Germinal center (tissue), 1 donor: ENCODE results near the gene BCAS1.

Experiments used
- DNase-seq: peaks from one replicate; pipeline ENCODE4 v3.0.0; 2012; ENCODE audit warnings: mixed read lengths, low spot score

Gene BCAS1

DNA sequence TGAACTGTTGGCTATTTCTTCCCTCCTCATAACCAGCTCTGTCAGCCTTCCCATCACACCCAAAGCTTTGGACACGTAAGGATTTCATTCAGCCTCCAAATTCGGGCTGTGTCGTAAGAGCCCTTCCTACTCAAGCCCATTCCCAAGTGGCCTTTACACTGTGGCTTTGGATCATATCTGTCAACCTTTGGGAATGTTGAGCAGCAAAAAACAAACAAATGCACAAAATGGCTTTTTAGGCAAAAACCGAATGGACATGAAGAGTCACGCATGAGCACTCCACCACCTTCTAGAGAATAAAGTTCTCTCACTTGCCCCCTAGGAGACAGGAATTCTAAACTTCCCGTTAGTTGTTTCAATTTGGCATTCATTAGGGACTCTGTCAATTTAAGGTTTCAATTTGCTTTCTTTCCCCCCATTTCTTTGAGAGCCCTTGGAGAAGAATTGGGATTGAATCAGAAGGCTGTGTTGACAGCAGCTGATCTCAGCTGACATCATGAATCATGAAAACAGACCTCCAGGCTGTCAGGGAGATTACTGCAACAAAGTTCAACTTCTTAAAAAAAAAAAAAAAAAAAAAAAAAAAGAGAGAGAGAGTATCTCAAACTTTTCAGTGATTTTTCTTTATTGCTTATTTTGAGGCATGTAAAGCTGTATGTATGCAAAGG is 110.3 kb downstream of the BCAS1 start:
- DNase-seq, result no peak

DNA sequence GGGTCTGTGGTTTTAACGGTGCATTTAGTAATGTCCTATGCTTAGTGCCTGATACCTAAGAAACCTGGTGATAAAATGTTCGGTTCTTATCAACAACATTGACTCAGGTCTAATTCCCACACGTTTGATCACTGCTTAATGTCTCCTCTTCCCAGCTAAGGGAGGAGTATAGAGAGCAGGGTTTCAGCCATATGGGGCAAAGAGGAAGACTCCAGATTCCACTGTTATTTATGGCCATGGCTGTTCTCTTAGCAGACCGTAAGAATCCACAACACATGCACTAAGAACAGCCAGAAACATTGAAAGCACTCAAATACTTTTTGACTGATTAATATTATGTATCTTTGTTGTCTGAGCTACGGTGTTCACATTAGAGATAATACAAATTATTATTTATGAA is 112.1 kb downstream of the BCAS1 start:
- DNase-seq, result no peak

DNA sequence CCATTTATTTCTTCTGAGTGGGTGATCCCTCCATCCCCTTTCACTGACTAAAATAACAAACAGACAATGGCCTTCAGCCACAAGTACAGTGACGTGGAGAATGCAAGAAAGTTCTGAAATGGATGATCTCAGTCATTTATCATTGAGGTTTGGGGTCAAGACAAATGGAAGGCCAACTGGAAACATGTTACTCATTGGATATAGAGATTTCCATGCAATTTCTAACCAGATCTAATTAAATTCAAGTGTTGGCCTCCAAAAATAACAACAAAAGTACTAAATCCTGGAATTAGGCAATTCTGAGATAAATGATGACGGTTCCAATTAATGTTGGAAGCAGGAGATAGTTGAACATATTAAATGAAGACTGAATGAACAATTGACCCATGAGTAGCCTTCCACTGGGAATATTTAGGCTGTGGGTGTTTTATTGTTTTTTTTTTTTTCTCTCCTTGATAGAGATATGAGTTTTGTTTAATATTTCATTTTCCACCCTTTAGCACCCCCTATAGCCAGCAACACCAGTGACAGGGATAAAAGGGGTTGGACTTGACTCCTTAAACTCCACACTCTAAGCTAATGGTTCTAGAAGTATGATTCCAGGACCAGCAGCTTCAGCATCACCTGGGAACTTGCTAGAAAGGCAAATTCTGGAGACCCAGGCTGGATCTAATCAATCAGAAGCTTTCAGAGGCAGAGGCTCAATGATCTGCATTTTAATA is 112.8 kb downstream of the BCAS1 start:
- DNase-seq, result no peak

DNA sequence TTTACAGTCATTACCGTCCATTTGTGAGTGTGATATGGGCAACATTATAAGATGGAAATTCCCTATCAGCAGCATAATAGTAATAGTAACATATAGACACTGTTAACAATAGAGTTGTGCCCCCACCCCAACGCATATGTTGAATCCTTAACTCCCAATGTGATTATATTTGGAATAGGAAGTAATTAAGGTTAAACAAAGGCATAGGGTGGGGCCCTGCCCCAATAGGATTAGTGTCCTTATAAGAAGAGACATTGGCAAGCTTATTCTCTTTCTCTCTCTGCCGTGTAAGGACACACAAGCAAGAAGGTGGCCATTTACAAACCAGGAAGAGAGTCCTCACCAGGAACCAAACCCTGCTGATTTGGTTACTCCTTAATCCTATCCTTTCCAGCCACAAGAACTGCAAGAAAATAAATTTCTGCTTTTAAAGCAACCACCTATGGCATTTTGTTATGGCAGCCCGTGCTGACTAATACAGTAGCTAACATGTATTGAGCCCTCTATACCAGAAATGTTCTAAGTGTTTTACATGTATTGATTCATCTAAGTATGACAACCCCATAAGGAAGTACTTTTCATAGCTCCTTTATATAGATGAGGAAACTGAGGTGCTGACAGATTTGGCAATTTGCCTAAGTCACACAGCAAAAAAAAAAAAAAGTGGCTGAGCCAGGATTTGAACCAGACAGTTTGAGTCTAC is 114.2 kb downstream of the BCAS1 start:
- DNase-seq, result no peak

DNA sequence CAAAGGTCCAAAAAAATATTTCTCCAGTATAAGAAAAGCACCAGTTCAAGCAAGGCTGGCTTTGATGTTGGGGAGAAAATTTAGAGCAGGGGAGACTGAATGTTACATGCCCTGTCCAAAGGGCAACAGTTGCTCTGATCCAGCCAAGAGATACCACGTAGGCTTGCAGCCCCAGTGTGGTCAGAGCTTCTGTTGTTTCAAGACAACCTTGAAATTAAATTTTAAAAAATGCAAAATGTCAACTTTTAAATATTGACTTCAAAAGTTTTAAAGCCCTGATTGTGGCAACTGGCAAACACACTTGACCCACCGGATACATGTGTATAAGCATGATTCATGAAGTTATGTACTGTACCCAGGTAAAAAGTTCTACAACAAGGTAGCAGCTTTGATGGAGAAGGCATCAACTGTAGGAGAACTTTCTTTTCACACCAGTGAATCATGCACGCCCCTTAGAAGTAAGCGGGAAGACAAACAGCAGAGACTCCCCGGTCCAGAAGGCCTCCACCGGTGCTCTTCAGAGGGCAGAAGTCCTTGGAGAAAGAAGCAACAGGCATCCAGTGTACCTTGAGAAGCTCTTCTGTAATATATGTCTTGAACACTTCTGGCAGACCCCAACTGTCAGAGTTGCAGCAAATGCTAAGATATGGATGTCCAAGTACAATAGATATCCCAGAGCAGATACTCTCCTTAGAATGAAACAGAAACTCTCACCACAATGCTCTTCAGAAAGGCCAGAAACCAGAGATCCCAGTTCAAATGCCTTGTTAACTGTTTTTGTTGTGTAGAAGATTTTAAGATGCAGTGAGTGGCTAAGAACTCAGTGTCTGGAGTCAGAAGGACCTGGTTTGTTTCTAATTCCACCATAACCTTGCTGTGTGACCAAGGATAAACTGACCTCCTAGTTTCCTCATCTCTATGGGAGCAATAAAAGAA is 115.4 kb downstream of the BCAS1 start:
- DNase-seq, result no peak

DNA sequence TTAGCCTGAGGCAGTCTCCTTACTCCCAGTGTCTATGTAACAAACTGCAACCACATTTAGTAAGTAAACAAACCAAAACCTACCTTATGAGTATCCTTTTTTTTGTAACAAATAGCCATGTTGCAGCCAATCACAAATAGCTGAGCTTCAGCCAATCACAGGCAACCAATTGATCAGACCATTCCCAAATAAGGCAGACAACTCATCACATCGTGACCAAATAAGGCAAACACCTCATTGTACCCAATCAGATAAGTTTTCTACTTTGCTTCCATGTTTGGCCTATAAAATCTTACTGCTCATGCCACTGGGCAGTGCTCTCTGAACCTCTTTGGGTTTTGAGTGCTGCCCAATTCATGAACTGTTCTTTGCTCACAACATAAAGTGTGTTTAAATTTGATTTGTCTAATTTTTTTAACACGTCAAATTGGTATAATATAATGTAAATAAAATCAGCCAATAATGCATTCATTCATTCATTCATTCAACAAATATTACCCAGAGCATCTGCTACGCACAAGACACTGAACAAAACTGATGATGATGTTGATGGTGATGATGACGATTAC is 117.8 kb downstream of the BCAS1 start:
- no peak for DNase-seq

DNA sequence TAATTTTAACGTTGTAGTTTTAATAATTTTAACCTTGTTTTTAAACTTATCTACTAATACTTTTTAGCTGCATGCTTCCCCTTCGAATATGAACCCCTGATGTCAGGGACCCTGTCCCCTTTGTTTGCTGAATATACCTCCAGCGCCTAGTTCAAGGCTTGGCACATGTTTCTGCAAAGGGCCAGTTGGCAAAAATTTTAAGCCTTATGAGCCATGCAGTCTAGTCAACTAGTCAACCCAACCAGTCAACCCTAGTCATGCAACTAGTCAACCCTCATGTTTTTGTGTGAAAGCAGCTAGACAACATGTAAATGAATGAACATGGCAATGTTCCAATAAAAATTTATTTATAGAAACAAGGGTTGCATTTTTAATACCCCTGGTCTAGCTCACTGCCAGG is 119.8 kb downstream of the BCAS1 start:
- no peak for DNase-seq

DNA sequence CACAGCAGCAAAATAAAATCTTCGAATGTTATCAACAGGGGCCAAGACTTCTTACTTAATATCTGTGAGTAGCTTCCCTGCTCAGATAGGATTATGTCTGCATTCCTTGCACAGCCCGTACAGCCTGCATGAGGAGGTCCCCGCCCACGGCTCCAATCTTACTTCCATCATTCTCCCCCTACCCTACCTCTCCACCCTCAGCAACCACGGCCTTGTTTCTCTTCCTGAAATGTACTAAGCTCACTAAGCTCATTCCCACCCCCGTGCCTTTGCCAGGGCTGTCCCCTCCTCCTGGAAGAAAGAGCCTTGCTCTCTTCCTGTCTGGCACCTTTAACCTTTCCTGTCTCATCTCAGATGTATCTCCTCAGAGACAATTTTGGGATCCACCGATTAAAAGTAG is 120.4 kb downstream of the BCAS1 start:
- no peak for DNase-seq

DNA sequence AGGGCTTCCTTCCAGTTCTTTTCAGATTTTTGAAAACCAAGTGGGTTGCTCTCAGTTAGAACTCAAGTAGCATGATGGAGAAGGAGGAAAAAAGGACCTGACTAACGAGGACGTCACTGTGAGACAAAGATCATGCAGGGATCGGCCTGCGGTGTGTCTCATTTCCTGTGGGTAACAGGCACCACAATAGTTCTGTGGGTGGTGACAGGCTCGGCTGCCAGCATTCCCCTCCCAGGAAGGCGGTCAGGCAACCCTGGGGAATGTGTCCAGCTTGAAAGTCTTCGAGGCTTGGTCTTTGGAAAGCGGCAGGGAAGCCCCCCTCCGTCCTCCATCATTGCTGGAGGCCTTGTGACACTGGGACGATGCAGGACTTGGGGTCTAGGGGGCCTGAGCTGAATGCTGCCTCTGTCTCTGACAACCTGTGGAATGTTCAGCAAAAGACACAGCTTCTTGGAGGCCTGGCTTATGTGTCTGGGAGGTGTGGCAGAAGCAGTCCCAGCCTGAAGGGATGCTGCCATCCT is 121.0 kb downstream of the BCAS1 start:
- no peak for DNase-seq

DNA sequence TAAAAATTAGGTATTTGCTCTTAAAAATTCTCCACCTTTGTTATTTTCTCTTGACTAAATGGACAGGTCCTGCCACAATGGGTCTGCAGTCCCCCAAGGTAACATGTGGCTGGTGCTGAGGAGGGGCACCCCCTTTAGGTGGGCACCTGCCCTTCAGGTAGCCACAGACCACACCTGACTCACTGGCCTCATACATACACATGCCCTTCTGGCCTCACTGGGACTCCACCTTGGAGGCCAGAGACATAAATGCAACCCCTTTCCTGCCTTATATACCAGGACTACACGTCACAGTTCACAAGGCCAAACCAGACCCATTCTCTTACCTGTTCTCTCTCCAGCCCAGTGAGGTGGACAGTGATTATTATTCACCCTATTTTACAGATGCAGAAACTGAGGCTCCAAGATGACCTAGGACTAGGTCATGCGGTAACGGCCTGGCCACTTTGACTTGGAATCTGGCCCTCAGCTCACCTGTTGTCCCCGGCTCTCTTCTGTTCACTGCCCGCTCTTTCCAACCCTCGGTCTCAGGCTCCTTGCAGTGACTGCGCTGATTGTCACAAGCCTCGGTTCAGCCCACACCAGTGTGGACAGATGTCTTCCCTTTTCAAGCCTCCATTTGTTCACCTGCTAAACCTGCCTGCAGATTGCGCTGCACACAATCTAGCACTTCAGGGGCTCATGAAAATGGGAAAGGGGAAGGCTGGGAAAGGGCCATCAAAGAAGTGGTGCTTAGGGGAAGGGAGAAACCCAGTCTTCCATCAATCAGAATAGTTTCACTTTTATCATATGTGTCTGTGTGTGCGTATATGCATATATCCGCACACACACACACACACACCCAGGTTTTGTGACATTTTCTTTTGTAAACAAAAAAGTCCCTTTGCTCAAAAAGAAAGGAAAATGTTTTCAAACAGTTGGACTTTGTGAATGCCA is 121.7 kb downstream of the BCAS1 start:
- no peak for DNase-seq

DNA sequence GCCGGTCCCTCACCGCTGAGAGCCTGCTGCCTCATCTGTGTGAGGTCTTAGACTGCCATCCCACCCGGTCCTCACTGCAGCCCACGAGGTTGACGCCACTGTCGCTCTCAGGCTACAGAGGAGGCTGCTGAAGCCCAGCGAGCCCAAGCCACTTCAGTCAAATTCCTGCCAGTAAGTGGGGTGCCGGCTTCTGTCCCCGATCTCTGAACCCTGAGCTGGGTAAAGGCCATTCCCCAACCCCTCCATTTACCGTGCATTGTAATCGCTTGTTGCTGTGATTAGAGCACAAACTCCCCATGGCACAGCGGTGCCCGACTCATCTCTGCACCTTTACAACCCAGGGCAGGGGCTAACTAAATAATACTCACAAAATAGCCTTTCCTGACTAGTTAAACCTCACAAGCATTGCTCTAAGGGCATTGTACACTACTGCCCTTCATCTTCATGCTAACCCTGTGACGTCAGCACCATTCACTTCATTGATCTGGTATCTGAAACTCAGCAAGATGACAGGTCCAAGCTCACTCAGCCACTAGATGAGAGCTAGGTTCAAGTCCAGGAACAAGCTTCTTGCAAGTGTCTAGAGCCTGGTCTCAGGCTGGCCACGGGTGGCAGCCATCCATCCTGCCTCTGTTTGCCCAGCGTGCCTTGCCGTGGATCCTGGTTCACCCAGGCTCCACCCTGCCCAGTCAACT is 122.7 kb downstream of the BCAS1 start:
- DNase-seq, result no peak

DNA sequence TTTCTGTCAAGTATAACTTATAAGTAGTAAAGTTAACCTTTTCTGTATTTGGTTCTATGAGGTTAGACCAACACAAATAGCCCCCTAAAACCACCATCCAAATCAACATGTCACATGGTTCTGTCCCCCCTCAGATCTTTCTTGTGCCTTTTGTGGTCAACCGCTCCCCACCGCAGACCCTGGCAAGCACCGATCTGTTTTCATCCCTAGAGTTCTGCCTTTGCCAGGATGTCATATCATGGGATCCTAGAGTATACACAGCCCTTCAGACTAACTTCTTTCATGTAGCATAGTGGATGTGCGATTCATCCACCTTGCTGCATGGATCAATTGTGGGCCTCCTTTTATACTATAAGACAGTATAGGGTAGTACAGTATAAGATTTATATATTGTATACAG is 124.3 kb downstream of the BCAS1 start:
- DNase-seq, result no peak

DNA sequence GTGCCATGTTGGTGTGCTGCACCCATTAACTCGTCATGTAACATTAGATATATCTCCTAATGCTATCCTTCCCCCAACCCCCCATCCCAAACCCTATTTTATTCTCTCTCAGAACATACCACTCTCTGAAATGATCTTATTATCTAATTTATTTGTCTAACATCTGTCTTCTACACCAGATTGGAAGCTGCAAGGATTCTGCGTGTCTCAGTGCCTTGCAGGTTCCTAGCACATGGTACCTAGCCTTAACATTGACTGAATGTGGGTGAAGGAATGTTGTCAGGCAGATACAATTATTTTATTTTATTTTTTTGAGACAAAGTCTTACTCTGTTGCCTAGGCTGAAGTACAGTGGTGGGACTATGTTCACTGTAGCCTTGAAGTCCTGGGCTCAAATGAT is 124.9 kb downstream of the BCAS1 start:
- no peak for DNase-seq

DNA sequence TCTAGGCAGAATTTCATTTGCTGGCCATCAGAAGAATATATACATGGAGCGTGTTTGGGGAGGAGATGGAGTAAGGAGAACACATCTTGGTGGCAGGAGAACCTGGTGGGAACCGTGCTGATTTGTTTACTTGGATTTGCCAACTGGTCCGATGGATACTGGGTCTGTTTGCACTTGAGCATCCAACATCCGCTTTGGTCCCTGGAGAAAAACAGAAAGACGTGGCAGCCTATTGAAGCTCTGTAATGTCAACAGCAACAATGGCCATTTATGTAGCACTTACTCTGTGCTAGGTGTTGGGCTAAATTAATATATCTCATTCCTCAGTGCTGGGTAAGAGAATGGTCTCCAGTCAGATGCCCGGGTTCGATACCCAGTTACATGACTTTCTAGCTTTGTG is 125.6 kb downstream of the BCAS1 start:
- DNase-seq, result no peak

DNA sequence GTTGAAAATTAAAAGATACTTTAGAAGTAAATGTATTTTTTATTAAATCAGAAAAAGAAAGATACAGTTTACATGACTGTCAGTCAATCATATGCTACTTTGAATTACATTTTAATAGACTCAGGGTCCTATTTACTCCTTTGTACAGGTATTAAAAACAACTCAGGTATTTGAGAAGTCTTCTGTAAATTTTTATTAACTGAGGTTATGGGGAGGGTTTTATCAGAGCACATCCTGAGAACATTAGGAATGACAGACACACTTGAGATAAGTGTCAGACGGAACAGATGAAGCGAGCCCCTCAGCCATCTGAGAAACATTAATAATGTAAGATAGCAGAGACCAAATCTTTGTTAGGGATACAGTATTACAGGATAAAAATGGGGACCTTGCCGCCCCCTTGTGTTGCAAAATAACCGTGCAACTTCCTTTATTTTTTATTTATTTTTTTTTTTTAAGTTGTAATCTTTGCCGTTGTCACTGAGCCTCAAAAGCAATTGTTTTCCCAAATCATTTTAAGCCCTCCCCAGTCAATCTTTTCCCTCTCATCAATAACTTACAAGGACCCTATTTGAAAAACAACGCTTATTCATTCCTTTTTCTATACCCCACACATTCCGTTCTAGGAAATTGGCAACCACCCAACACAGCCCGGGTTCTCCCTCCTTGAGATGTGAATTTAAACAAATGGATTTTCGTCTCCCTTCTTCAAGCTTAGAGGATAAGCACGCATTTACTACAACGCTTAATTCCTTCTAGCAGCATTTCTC is 126.7 kb downstream of the BCAS1 start:
- peak; percentile 57 for DNase-seq

DNA sequence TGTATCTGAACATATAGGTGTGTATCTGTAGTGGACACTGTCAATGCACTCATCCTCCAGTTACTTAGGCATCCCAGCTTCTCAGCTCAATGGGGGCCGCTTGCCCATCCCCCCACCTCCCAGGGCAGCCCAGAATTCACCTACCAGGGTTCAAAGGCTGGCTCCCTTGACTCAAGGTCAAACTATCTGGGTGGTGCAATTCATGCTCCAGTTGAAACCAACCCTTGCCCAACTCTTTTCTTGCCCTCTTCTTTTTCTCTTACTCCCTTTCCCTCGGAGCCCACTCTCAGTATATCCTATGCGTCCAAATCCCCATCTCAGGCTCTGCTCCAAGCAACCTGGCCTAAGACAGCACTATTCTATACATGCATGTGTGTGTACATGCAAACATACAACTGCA is 127.4 kb downstream of the BCAS1 start:
- no peak for DNase-seq

DNA sequence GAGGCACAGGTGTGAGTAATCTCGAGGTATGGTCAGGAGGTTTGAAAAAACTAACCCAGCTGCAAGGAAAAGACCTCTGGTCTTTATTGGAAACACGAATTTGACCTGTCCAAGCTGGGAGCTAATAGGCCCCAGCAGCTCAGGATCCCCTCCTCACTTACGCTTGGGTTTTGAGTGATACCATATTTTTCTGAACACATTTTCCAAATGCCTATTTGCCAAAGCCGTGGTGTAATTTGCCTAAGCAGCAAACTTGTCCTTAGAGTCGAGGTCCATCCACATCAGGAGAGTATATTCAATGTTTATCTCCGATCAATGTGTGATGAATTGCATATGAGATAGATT is 128.0 kb downstream of the BCAS1 start:
- no peak for DNase-seq

DNA sequence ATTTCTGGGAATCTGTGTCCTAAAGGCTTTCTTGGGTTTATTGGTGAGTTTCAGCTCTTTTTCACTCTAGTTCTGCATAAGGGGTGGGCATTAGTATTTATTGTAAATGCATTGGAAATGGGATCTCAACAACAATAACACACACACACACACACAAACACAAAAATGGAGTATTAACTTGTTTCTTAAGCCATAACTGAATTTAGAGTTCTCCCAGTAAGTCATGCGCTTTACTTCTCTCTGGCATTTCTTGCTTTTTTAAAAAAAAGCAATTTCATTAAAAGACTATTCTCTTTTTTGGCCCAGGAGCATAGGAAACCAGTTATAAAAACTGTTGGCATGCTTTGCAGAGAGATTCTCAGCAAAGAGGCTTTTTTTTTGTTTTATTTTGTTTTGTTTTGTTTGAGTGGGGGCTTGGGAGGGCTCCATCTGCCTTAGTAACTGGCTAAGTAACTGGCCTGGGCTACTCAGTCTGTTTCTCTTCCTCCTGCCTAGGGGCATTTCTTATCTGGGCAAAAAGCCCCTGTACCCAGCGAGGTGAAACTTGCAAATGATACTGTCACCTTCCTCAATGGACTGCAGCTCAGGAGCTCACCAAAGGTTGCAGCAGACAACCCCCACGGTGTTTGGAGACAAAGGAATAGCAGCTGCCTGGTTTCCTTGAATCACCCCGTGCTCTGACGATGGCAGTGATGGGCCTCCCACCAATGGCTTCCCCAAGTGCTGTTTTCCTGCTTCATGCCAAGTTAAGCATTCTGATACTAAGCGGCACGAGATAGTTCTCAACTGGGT is 128.5 kb downstream of the BCAS1 start:
- DNase-seq, result peak; percentile 36
